ENCODE results near the gene P2RX1.
"Not testable (repeated sequence)": the region's sequence is repeated elsewhere in the genome, so short reads cannot be mapped to it uniquely, and the experiment has no call there.

Gene P2RX1

GRCh38 chr17:3952186-3952585 lies 35.9 kb upstream of the P2RX1 start:
- no peak for DNase-seq

DNA sequence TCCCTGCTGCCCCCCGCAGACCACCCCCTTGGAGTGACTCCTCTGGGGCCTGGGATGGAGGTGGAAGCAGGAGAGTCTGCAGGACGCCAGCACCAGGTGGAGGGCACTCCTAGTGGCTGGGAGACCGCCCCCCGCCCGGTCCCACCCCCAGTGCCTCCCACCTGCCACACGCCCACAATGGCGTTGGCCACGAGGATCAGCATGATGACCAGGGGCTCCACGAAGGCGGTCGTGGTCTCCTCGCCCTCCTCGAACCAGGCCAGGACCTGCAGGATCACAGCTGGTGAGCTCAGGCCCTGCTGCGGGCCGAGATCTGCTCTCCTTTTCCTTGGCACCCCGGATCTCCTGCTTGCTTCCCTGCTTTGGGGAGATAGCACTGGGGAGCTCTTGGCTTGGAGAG lies 35.2 kb upstream of the P2RX1 start:
- DNase-seq: no peak

DNA sequence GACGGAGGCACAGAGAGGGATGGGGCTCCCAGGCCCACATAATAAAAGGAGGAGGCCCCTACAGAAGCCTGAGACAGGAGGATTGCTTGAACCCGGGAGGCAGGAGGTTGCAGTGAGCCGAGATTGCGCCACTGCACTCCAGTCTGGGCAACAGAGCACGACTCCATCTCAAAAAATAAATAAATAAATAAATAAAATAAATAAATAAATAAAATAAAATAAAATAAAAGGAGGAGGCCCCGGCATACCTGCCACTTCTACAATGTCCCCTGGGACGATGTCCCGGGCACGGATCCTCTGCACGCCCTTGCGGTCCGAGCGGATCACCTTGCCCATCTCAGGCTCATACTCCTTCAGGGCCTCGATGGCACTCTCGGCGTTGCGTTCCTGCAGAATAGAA lies 34.7 kb upstream of the P2RX1 start:
- no peak for DNase-seq

DNA sequence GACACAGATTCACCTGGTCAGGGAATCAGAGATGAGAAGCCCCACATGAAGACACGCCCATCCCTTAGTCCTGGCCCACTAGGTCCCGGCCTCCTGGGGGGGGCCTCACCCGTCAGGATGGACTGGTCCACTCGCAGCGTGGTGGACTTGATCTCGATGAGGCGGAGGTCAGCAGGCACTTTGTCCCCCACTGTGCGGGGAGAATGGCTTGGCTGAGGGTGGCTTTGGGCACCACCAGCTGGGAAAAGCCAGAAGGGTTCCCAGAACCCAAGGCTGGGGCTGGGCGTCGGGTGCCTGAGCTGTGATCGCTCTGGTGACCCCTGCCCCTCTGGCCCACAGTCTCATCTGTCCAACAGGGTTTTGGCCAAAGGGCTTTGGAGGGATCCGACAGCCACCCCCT lies 34.3 kb upstream of the P2RX1 start:
- DNase-seq: no peak

GRCh38 chr17:3949418-3949817 lies 33.2 kb upstream of the P2RX1 start:
- no peak for DNase-seq

GRCh38 chr17:3948551-3948950 lies 32.3 kb upstream of the P2RX1 start:
- not testable (repeated sequence) for DNase-seq

DNA sequence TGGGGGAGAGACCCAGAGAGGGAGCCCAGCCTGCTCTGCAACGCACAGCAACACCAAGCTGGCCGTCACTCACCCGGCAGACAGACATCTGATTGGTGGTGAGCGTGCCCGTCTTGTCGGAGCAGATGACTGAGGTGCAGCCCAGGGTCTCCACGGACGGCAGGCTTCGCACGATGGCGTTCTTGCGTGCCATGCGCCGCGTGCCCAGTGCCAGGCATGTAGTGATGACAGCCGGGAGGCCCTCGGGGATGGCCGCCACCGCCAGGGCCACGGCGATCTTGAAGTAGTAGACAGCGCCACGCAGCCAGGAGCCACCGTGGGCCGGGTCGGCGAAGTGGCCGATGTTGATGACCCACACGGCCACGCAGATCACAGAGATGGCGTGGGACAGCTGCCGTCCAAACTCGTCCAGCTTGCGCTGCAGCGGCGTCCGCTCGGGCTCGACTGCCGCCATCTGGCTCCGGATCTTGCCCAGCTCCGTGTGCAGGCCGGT lies 31.1 kb upstream of the P2RX1 start:
- DNase-seq: no peak

GRCh38 chr17:3946711-3947235 lies 30.5 kb upstream of the P2RX1 start:
- DNase-seq: no peak

- peak in 26 of 56 donors; percentile 5 to 75 (median 26) for DNase-seq
These were observed 28.5 kb upstream of the P2RX1 start for GRCh38 chr17:3944485-3945388.

DNA sequence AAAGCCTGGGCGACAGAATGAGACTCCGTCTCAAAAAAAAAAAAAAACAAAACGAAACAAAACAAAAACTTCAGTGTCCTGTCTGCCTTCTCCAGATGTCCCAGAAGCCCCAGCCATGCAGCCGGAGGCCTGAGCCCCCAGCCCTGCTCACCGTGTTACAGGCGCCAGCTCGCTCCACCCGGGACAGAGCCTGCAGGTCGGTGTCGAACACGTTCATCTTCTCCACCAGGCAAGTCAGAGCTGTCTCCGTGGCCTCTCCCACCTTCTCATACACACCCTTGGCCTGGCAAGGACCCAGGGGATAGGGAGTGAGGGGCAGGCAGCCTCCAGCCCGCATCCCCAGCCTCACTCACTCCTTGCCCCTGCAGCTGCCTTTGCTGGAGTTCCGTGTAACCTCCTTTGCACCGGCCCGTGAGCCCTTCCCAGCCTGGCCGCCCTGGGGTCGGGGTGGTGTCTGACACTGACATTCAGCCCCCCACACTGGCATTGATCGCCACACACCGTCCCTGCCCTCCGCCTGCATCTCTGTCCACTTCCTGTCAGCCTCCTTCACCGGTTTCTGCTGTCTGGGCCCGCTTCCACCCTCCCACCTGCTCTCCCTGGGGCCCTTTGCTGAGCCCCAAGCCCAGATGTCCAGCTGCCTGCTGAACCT lies 27.1 kb upstream of the P2RX1 start:
- no peak for DNase-seq

- no peak for DNase-seq
These were observed 24.9 kb upstream of the P2RX1 start for GRCh38 chr17:3940965-3941698.

GRCh38 chr17:3937359-3937758 lies 21.1 kb upstream of the P2RX1 start:
- no peak for DNase-seq

DNA sequence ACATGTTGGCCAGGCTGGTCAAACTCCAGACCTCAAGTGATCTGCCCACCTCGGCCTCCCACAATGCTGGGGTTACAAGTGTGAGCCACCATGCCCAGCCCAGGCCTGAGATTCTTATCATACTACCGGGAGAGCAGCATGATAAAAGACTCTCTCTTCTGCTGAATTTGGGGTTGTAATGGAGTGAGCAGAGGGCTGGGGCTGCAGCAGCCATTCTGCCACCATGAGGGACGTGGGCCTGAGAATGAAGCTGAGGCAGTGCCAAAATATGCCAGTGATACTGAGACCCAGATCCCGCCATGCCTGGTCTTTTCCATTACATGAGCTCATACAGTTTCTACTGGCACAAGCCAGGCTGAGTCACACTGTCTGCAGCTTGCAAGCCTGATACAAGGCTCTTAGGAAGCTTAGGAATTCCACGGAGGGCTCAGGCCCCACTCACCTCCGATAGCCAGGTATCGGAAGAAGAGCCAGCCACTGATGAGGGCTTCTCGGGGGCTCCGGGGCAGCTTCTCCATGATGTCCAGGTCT lies 19.6 kb upstream of the P2RX1 start:
- DNase-seq: no peak

DNA sequence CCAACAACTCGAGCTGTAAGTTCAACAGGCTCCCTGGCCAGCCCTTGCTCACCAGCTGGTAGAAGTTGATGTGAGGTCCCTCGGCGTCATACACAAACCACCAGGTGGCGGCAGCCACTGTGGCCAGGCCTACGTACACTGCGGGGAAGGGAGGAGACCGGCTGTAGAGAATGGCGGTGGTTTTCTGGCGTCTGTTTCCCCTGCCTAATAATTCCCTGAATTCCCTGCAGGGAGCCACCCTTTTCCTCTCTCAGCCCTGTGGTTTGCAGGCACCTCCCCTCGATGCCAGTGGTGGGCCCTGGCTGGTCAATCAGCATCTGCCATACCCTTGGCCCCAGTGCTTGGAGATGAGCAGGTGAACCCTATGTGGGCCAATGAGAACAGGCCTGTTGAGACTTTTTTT lies 18.9 kb upstream of the P2RX1 start:
- peak in 13 of 56 donors; percentile 1 to 46 (median 10) for DNase-seq

GRCh38 chr17:3929764-3930163 lies 13.5 kb upstream of the P2RX1 start:
- DNase-seq: no peak

- no peak for DNase-seq
These were observed 12.9 kb upstream of the P2RX1 start for GRCh38 chr17:3929181-3929580.

DNA sequence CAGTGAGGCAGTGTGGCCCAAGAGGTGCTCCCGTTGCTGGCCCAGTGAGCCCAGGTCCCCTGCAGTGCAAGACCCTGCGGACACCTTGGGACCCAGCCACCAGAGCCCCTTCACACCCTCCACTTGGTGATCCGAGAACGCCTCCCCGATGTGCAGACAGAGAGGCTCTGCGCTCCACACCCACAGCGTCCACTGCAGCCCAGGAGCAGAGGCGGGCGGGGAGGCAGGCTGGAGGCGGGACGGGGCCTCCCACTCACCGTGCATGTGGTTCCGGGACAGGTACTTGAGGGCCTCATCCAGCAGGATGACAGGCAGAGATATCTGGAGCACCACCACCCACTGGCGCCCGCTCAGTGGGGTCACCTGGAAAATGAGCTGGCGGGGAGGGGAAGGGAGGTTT lies 12.1 kb upstream of the P2RX1 start:
- no peak for DNase-seq

GRCh38 chr17:3927628-3928340 lies 11.5 kb upstream of the P2RX1 start:
- DNase-seq: no peak

- DNase-seq: no peak
These were observed 10.8 kb upstream of the P2RX1 start for GRCh38 chr17:3926860-3927627.

Measured in nucleus accumbens (tissue), 56 donors.